ENCODE results near the gene NUP93. TPM values are rescaled to one million over a fixed set of nuclear protein-coding genes. Genes with fewer than 3 reads are reported as not detected.

Gene NUP93
- total and polyA plus RNA-seq, 2 of the 8 experiments (the other 6 are each of a cell fraction or from before 2014, with no cell fraction given): 147 to 201 TPM

- Histone ChIP-seq H4K8ac (ENCODE audit: extremely low read depth, insufficient read depth, low read length) (no peak overlapping the region), H3K36me3 (ENCODE audit: control insufficient read depth in 2 of 4, insufficient read depth in 4 of 4, low read length in 3 of 4) (no peaks in the 10 kb centered on the region), H3K14ac (ENCODE audit: insufficient read length) (no peak overlapping the region), H4K5ac (ENCODE audit: insufficient read length, low read depth, low read length) (no peak overlapping the region), H2AK5ac (ENCODE audit: low read depth, low read length) (no peak overlapping the region), H3K9me3 (ENCODE audit: insufficient read depth in 2 of 2, low read depth in 1 of 2, low read length in 1 of 2) (no peaks in the 10 kb centered on the region), H4K20me1 (replicated peaks in 1 of 2; ENCODE audit: control insufficient read depth in 1 of 2, insufficient read depth in 2 of 2, low read length in 2 of 2) (no peaks in the 10 kb centered on the region), H2BK12ac (ENCODE audit: low read depth, low read length) (no peak overlapping the region), H3K79me1 (ENCODE audit: low read depth, low read length) (no peaks in the 10 kb centered on the region), H3K4ac (replicated peaks; ENCODE audit: insufficient read length, low read depth, low read length) (no peak overlapping the region), H3K27me3 (replicated peaks in 1 of 4; ENCODE audit: control insufficient read depth in 3 of 4, extremely low read depth in 1 of 4, insufficient read depth in 3 of 4, low read length in 3 of 4) (no peaks in the 10 kb centered on the region), H2AFZ (ENCODE audit: low read length) (no peak overlapping the region), H3K4me3 (ENCODE audit: extremely low read depth in 1 of 4, insufficient read depth in 2 of 4, low read depth in 3 of 4, low read length in 4 of 4) (no peak overlapping the region), H2BK15ac (ENCODE audit: low read length) (no peak overlapping the region), H3K18ac (ENCODE audit: extremely low read depth, low read length) (no peak overlapping the region), H3K4me2 (ENCODE audit: insufficient read depth in 1 of 2, low read depth in 2 of 2, low read length in 2 of 2) (no peak overlapping the region), H4K91ac (replicated peaks; ENCODE audit: insufficient read length, low read length) (no peak overlapping the region), H3K23me2 (ENCODE audit: low read depth, low read length) (no peaks in the 10 kb centered on the region), H2BK5ac (ENCODE audit: low read depth, low read length) (no peak overlapping the region), H3K23ac (ENCODE audit: insufficient read length) (no peak overlapping the region), H3K56ac (replicated peaks; ENCODE audit: insufficient read length, low read depth, low read length) (no peak overlapping the region), H2BK120ac (replicated peaks; ENCODE audit: low read depth, low read length) (no peak overlapping the region), H3K9ac (replicated peaks in 1 of 4; ENCODE audit: extremely low read depth in 1 of 4, low read depth in 3 of 4, low read length in 3 of 4) (no peak overlapping the region), H2BK20ac (ENCODE audit: low read length) (no peak overlapping the region), H3K79me2 (ENCODE audit: control insufficient read depth in 1 of 2, insufficient read depth in 2 of 2, low read length in 2 of 2) (no peaks in the 10 kb centered on the region), H3K4me1 (replicated peaks in 1 of 4; ENCODE audit: control insufficient read depth in 3 of 4, insufficient read depth in 4 of 4, low read length in 3 of 4) (peaks cover 0 to 3% (median 0%) of the 10 kb centered on the region in 4 experiments; a peak in 1 of 7 replicates), H3K27ac (ENCODE audit: low read depth, low read length) (no peak overlapping the region)
- WGBS, 2 experiments (ENCODE audit: extremely low coverage in 1 of 2, insufficient coverage in 1 of 2, insufficient read length in 1 of 2, insufficient replicate concordance in 2 of 2, low coverage in 1 of 2, low lambda C conversion rate in 2 of 2, missing lambda C conversion rate in 1 of 2): 71% methylated on average over 2 of the region's 3 CpGs; no CpG with 5 or more reads in 1 of the 2 experiments
- POLR2A ChIA-PET (ENCODE audit: partially characterized antibody): no interaction called here
- no peak for DNase-seq (ENCODE audit: low read depth in 1 of 2, low spot score in 2 of 2)
- CTCF ChIA-PET (ENCODE audit: partially characterized antibody): interaction anchor here (1.2 to 1.7 kb wide), 2 partner anchors 9 to 65 kb away, joined by 3 read pairs; no protein-coding TSS in a partner anchor
- FAIRE-seq: no peak
Measured at GRCh38 chr16:56724191-56724590, 5.7 kb upstream of the NUP93 start.

Measured in H1 (cell line).